GM12878 (cell line): ENCODE results near the gene AVPR1B. TPM values are rescaled to one million over a fixed set of nuclear protein-coding genes. Genes with fewer than 3 reads are reported as not detected.

Source experiments
- ATAC-seq: fragments of 200-7000 bp; cut with Tn5 transposase; 3 replicates; pipeline ENCODE4 v1.9.1; 2020; ENCODE audit warnings: mild to moderate bottlenecking, moderate library complexity
- BruUV-seq: library from RNA; stranded (reverse); fragments of 400-500 nt; replicated peaks from 2 replicates; lab custom pipeline; 2021; lab: Mats Ljungman, UMichigan
- CTCF ChIA-PET: fragments of 300-600 bp; sonication (Branson Sonifier 250); formaldehyde crosslinking; extraction: SDS; loops from one replicate; lab custom pipeline; 2021; ENCODE audit warnings: inconsistent platforms; lab: Yijun Ruan, JAX
- POLR2A ChIA-PET: fragments of 350-600 bp; formaldehyde crosslinking; extraction: SDS; loops from one replicate; lab custom pipeline; 2021; ENCODE audit warnings: inconsistent platforms; lab: Charles Lee
- RAD21 ChIA-PET: fragments of 300-600 bp; sonication (Branson Sonifier 250); formaldehyde crosslinking; loops from one replicate; lab custom pipeline; 2023; ENCODE audit warnings: antibody characterized with exemption; ENCODE audit not compliant: unreplicated experiment; lab: Charles Lee
- SMC1A ChIA-PET: fragments of 300-600 bp; sonication (Branson Sonifier 250); formaldehyde crosslinking; loops from one replicate; lab custom pipeline; 2023; ENCODE audit not compliant: unreplicated experiment, uncharacterized antibody; lab: Charles Lee
- DNase-seq: peaks from one replicate; pipeline ENCODE4 v3.0.0-alpha.2; 2011; ENCODE audit warnings: low read depth, low spot score
- FAIRE-seq: peaks from 3 replicates; lab custom pipeline; 2011; peaks lifted over from hg19 to GRCh38; lab: Jason Lieb, UNC
- H2AFZ ChIP-seq: 2 replicates; pipeline ENCODE4 v1.6.0; 2011; ENCODE audit warnings: low read depth, low read length, control low read depth; ENCODE audit not compliant: control insufficient read depth
- H3K27ac ChIP-seq: 2 replicates; pipeline ENCODE4 v1.5.1; 2011; ENCODE audit warnings: control low read depth; ENCODE audit not compliant: control insufficient read depth, insufficient read depth
- H3K27me3 ChIP-seq, 2 experiments: replicated peaks in 1 of 2; 2 replicates each; pipeline versions ENCODE4 v1.6.0 to v1.6.1; 2011; ENCODE audit warnings: low read length in 1 of 2; ENCODE audit not compliant: control insufficient read depth in 2 of 2, insufficient read depth in 2 of 2
- H3K36me3 ChIP-seq, 2 experiments: 2 replicates each; pipeline ENCODE4 v1.5.1; 2011; ENCODE audit warnings: low read length in 1 of 2; ENCODE audit not compliant: control insufficient read depth in 2 of 2, insufficient read depth in 2 of 2
- H3K4me1 ChIP-seq: 2 replicates; pipeline ENCODE4 v1.6.1; 2011; ENCODE audit warnings: mild to moderate bottlenecking, low read length, moderate library complexity, mixed read lengths; ENCODE audit not compliant: control insufficient read depth, insufficient read depth
- H3K4me2 ChIP-seq: 2 replicates; pipeline ENCODE4 v1.6.0; 2011; ENCODE audit warnings: control low read depth; ENCODE audit not compliant: control insufficient read depth, insufficient read depth
- H3K4me3 ChIP-seq: fragments of 200-600 bp; sonication (generic); 2 replicates; pipeline ENCODE4 v1.5.1; 2016
- H3K79me2 ChIP-seq: 2 replicates; pipeline ENCODE4 v1.6.0; 2011; ENCODE audit warnings: low read length; ENCODE audit not compliant: control insufficient read depth, insufficient read depth
- H3K9ac ChIP-seq: 2 replicates; pipeline ENCODE4 v1.8.0; 2011; ENCODE audit warnings: low read length, control low read depth, mixed read lengths; ENCODE audit not compliant: control insufficient read depth, insufficient read depth
- H3K9me3 ChIP-seq: replicated peaks from 3 replicates; pipeline ENCODE4 v1.5.1; 2011; ENCODE audit warnings: mild to moderate bottlenecking, low read length; ENCODE audit not compliant: control insufficient read depth, insufficient read depth
- H4K20me1 ChIP-seq: 2 replicates; pipeline ENCODE4 v1.6.0; 2011; ENCODE audit not compliant: control insufficient read depth, insufficient read depth
- BHLHE40 ChIP-seq, 2 experiments: fragments of 450-650 bp in 1 of 2; IDR thresholded peaks; 2 replicates each; pipeline ENCODE4 v1.6.1; 2011 to 2017; ENCODE audit warnings: low read depth in 2 of 2, borderline replicate concordance in 1 of 2, improper control_type of control experiment in 1 of 2, low read length in 1 of 2, mild to moderate bottlenecking in 1 of 2
- ELK1 ChIP-seq: IDR thresholded peaks from 2 replicates; pipeline ENCODE4 v1.6.1; 2012; ENCODE audit warnings: low read depth, low read length, improper control_type of control experiment
- FOS ChIP-seq: IDR thresholded peaks from 3 replicates; pipeline ENCODE4 v1.6.1; 2011; ENCODE audit warnings: borderline replicate concordance; ENCODE audit not compliant: insufficient read length; ENCODE audit errors: extremely low read depth
- IKZF2 ChIP-seq, 2 experiments: fragments of 450-650 bp; IDR thresholded peaks; 2 replicates each; pipeline ENCODE4 v1.6.1; 2017; ENCODE audit warnings: mild to moderate bottlenecking in 2 of 2, moderate library complexity in 2 of 2
- LARP7 ChIP-seq: fragments of 450-650 bp; IDR thresholded peaks from 2 replicates; pipeline ENCODE4 v1.6.1; 2017; ENCODE audit warnings: mild to moderate bottlenecking
- NBN ChIP-seq: fragments of 450-650 bp; IDR thresholded peaks from 2 replicates; pipeline ENCODE4 v1.6.1; 2016
- SKIL ChIP-seq: fragments of 450-650 bp; IDR thresholded peaks from 2 replicates; pipeline ENCODE4 v1.6.1; 2017; ENCODE audit warnings: mild to moderate bottlenecking, low read depth, inconsistent platforms; ENCODE audit not compliant: poor library complexity, severe bottlenecking
- SMARCA5 ChIP-seq: fragments of 450-650 bp; IDR thresholded peaks from 2 replicates; pipeline ENCODE4 v1.6.1; 2017; ENCODE audit warnings: mild to moderate bottlenecking
- SMC3 ChIP-seq: IDR thresholded peaks from 2 replicates; pipeline ENCODE4 v1.6.1; 2011; ENCODE audit warnings: low read length, improper control_type of control experiment, borderline replicate concordance
- STAT3 ChIP-seq: IDR thresholded peaks from 2 replicates; pipeline ENCODE4 v1.6.1; 2011; ENCODE audit warnings: low read depth, low read length, improper control_type of control experiment
- ZNF687 ChIP-seq: fragments of 450-650 bp; IDR thresholded peaks from 2 replicates; pipeline ENCODE4 v1.6.1; 2017; ENCODE audit warnings: mild to moderate bottlenecking, moderate library complexity
- ZSCAN29 ChIP-seq: fragments of 450-650 bp; IDR thresholded peaks from 2 replicates; pipeline ENCODE4 v1.6.1; 2017; ENCODE audit warnings: mild to moderate bottlenecking, moderate library complexity
- WGBS: methylation state at CpG from one replicate; pipeline ENCODE4 v1.1.6; 2016; ENCODE audit warnings: low lambda C conversion rate; ENCODE audit not compliant: insufficient replicate concordance, insufficient coverage; ENCODE audit errors: missing lambda C conversion rate; 5-methylcytosine and 5-hydroxymethylcytosine counted together
- in situ Hi-C: fragments of 300-500 bp; cut with MboI; formaldehyde crosslinking; loops from 9 replicates; pipeline ENCODE4 v1.14.3; 2018; ENCODE audit warnings: mixed read lengths
- intact Hi-C: fragments of 100-400 bp; cut with micrococcal nuclease; formaldehyde crosslinking; loops from one replicate; pipeline ENCODE4 v1.14.2; 2022; ENCODE audit not compliant: unreplicated experiment
- polyA plus RNA-seq, 11 experiments: library from polyadenylated mRNA; depleted of rRNA in 4 of 11; unstranded in 6 of 11; stranded (reverse) in 5 of 11; fragments of >200 nt; fragmentation: Nextera tagmentation in 4 of 11; fragmentation: Illumina TruSeq in 1 of 11; extraction: Ambion mirVana in 4 of 11; extraction: Trizol in 1 of 11; gene quantifications; 1 replicate in 1 of 11; 2 replicates in 10 of 11; pipeline versions ENCODE4 v1.2.1 to v1.2.3, GENCODE V29; 2011 to 2016; ENCODE audit warnings: inconsistent platforms in 2 of 11, missing spikeins in 2 of 11, low read depth in 1 of 11
- total RNA-seq, 4 experiments: library from RNA; depleted of rRNA in 3 of 4; stranded (reverse); fragments of >200 nt in 3 of 4; fragmentation: Illumina TruSeq in 1 of 4; extraction: Trizol in 1 of 4; gene quantifications; 2 replicates each; pipeline versions ENCODE4 v1.2.1 to v1.2.3, GENCODE V29; 2013 to 2021
- TF ChIP-seq, protein P1 (sequence below): fragments of 450-650 bp; IDR thresholded peaks from 2 replicates; pipeline ENCODE4 v1.6.1; 2018; ENCODE audit warnings: mild to moderate bottlenecking, low read depth, moderate library complexity; ENCODE audit not compliant: partially characterized antibody
- TF ChIP-seq, protein P2 (sequence below): IDR thresholded peaks from 2 replicates; pipeline ENCODE4 v1.6.1; 2011; ENCODE audit warnings: low read depth, mild to moderate bottlenecking, low read length, moderate library complexity, borderline replicate concordance; ENCODE audit errors: extremely low read depth

Gene AVPR1B
- total and polyA plus RNA-seq, 10 of the 15 experiments (the other 5 are each of a cell fraction or from before 2014, with no cell fraction given): not detected

DNA sequence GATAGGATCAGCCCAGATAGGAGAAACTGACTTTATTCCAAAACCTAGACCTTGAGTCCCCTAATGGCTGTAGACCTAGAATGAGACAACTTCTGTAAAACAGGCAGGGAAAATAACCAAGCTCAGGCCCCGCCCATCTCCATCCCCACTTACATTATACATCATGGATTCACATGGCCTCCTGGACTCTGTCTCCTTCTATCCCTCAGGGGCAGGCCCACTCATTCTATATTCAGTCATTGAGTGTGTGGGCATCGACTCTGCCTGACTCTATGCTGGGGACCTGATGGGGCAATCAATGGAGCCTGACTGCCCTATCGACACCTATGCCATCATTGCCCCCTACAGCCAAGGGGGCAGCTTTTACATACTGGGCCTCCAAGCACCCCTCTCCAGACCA, 6.4 kb downstream of the AVPR1B start:
- no peaks in the 10 kb centered on the region for H3K79me2 ChIP-seq
- no peak overlapping the region for H3K27ac ChIP-seq
- H3K27me3 ChIP-seq: peaks cover 0 to 2% of the 10 kb centered on the region in 2 experiments; a peak in 3 of 4 replicates
- ATAC-seq (no peak), FAIRE-seq (no peak), DNase-seq (no peak)
- no TSS peak for BruUV-seq
- intact Hi-C loops: no loop called here
- no peaks in the 10 kb centered on the region for H3K4me1 ChIP-seq
- 36% methylated on average over 3 of the region's 3 CpGs for WGBS
- SMC1A ChIA-PET: interaction anchor here (0.9 to 16.8 kb wide), 2 partner anchors 81 to 125 kb away, joined by 4 to 329 read pairs; no protein-coding TSS in a partner anchor
- in situ Hi-C loops: no loop called here
- no peak overlapping the region for H2AFZ ChIP-seq
- RAD21 ChIA-PET: interaction anchor here (1.0 to 7.2 kb wide), 3 partner anchors 81 to 127 kb away, joined by 3 to 197 read pairs (median 4); no protein-coding TSS in a partner anchor
- POLR2A ChIA-PET: no interaction called here
- H3K9me3 ChIP-seq: no peaks in the 10 kb centered on the region
- H3K9ac ChIP-seq: no peak overlapping the region
- H4K20me1 ChIP-seq: no peaks in the 10 kb centered on the region
- no peaks in the 10 kb centered on the region for H3K36me3 ChIP-seq
- CTCF ChIA-PET: interaction anchor here (1.2 to 12.1 kb wide), 6 partner anchors 29 to 319 kb away, joined by 3 to 384 read pairs (median 6); no protein-coding TSS in a partner anchor
- no peak overlapping the region for H3K4me2 ChIP-seq
- no peak overlapping the region for H3K4me3 ChIP-seq
- no peak for TF ChIP-seq SKIL
- no peak for TF ChIP-seq SMC3
- TF ChIP-seq, protein P1, sequence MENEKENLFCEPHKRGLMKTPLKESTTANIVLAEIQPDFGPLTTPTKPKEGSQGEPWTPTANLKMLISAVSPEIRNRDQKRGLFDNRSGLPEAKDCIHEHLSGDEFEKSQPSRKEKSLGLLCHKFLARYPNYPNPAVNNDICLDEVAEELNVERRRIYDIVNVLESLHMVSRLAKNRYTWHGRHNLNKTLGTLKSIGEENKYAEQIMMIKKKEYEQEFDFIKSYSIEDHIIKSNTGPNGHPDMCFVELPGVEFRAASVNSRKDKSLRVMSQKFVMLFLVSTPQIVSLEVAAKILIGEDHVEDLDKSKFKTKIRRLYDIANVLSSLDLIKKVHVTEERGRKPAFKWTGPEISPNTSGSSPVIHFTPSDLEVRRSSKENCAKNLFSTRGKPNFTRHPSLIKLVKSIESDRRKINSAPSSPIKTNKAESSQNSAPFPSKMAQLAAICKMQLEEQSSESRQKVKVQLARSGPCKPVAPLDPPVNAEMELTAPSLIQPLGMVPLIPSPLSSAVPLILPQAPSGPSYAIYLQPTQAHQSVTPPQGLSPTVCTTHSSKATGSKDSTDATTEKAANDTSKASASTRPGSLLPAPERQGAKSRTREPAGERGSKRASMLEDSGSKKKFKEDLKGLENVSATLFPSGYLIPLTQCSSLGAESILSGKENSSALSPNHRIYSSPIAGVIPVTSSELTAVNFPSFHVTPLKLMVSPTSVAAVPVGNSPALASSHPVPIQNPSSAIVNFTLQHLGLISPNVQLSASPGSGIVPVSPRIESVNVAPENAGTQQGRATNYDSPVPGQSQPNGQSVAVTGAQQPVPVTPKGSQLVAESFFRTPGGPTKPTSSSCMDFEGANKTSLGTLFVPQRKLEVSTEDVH: no peak
- no peak for TF ChIP-seq ZSCAN29
- TF ChIP-seq ZNF687: no peak
- no peak for TF ChIP-seq FOS
- no peak for TF ChIP-seq ELK1
- TF ChIP-seq, protein P2, sequence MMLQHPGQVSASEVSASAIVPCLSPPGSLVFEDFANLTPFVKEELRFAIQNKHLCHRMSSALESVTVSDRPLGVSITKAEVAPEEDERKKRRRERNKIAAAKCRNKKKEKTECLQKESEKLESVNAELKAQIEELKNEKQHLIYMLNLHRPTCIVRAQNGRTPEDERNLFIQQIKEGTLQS: no peak
- no peak for TF ChIP-seq LARP7
- TF ChIP-seq IKZF2 (IDR thresholded peaks at IDR 0.05): no peak
- TF ChIP-seq SMARCA5: no peak
- TF ChIP-seq STAT3: no peak
- TF ChIP-seq NBN: no peak
- TF ChIP-seq BHLHE40 (IDR thresholded peaks at IDR 0.05; ENCODE audit: borderline replicate concordance in 1 of 2, low read depth in 2 of 2, low read length in 1 of 2): no peak
